Gastroesophageal sphincter (tissue), 3 donors: Measurements from ENCODE around the gene PPP1R14B.

ENCODE experiments used
- EP300 ChIP-seq: sonication (generic); formaldehyde crosslinking; IDR thresholded peaks from one replicate; pipeline ENCODE4 v1.6.1; 2017; ENCODE audit warnings: antibody characterized with exemption, mild to moderate bottlenecking
- TF ChIP-seq, protein P1 (sequence below), 4 experiments: fragments of 200-600 bp in 2 of 4; fragments of 450-650 bp in 2 of 4; sonication (generic) in 1 of 4; IDR thresholded peaks; one replicate each; pipeline ENCODE4 v1.5.1; 2017 to 2019; ENCODE audit warnings: antibody characterized with exemption in 4 of 4, mild to moderate bottlenecking in 2 of 4, moderate library complexity in 2 of 4

- TF ChIP-seq, protein P1, sequence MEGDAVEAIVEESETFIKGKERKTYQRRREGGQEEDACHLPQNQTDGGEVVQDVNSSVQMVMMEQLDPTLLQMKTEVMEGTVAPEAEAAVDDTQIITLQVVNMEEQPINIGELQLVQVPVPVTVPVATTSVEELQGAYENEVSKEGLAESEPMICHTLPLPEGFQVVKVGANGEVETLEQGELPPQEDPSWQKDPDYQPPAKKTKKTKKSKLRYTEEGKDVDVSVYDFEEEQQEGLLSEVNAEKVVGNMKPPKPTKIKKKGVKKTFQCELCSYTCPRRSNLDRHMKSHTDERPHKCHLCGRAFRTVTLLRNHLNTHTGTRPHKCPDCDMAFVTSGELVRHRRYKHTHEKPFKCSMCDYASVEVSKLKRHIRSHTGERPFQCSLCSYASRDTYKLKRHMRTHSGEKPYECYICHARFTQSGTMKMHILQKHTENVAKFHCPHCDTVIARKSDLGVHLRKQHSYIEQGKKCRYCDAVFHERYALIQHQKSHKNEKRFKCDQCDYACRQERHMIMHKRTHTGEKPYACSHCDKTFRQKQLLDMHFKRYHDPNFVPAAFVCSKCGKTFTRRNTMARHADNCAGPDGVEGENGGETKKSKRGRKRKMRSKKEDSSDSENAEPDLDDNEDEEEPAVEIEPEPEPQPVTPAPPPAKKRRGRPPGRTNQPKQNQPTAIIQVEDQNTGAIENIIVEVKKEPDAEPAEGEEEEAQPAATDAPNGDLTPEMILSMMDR (IDR thresholded peaks at IDR 0.05): no peak
- TF ChIP-seq EP300: no peak
These were observed 3.8 kb upstream of the PPP1R14B start for GRCh38 chr11:64250415-64251015.
